Epidermal melanocyte (primary cell): ENCODE results near the gene ALPP.

ENCODE experiments used
- DNase-seq: peaks from one replicate; pipeline ENCODE4 v3.0.0; 2011; ENCODE audit warnings: low spot score; ENCODE audit not compliant: insufficient read length

Gene ALPP

GRCh38 chr2:232405943-232406510, 27.5 kb downstream of the ALPP start:
- peak; percentile 9 for DNase-seq

- DNase-seq = no peak
Measured at GRCh38 chr2:232406556-232407310, 28.2 kb downstream of the ALPP start, which contains the start of gene ALPG. ALPG (plus strand) TSS chr2:232406844; CDS start chr2:232406895, 51 bp downstream.

- peak; percentile 1 for DNase-seq
Measured at GRCh38 chr2:232407428-232408150, 29.0 kb downstream of the ALPP start.

GRCh38 chr2:232408269-232408668, 29.7 kb downstream of the ALPP start:
- peak; percentile 3 for DNase-seq

GRCh38 chr2:232409617-232410016, 31.1 kb downstream of the ALPP start:
- DNase-seq = peak; percentile 5

- peak; percentile 9 for DNase-seq
Measured at GRCh38 chr2:232410238-232410900, 31.8 kb downstream of the ALPP start.

- DNase-seq = peak; percentile 4
Measured at GRCh38 chr2:232411901-232412629, 33.5 kb downstream of the ALPP start.

- DNase-seq = peak; percentile 12
Measured at GRCh38 chr2:232412986-232413385, 34.4 kb downstream of the ALPP start.

- DNase-seq = peak; percentile 2
Measured at GRCh38 chr2:232415138-232415690, 36.7 kb downstream of the ALPP start.

- peak; percentile 5 for DNase-seq
Measured at GRCh38 chr2:232415736-232416520, 37.4 kb downstream of the ALPP start.

GRCh38 chr2:232416521-232417470, 38.2 kb downstream of the ALPP start:
- peak; percentile 7 for DNase-seq

GRCh38 chr2:232417489-232417888, 38.9 kb downstream of the ALPP start:
- DNase-seq = peak; percentile 11

- no peak for DNase-seq
Measured at GRCh38 chr2:232418056-232418455, 39.5 kb downstream of the ALPP start.

GRCh38 chr2:232418466-232419244, 40.1 kb downstream of the ALPP start:
- DNase-seq = peak; percentile 18

- peak; percentile 8 for DNase-seq
Measured at GRCh38 chr2:232419245-232420072, 40.9 kb downstream of the ALPP start.

- no peak for DNase-seq
Measured at GRCh38 chr2:232420073-232420454, 41.5 kb downstream of the ALPP start.
